Measurements from ENCODE around the gene RFX4. TPM values are rescaled to one million over a fixed set of nuclear protein-coding genes. Genes with fewer than 3 reads are reported as not detected.

The RFX4 gene
- total and polyA plus RNA-seq, 2 of the 8 experiments (the other 6 are each of a cell fraction or from before 2014, with no cell fraction given) = 0.06 TPM; not detected in 1

GRCh38 chr12:106643000-106643399 lies 60.2 kb downstream of the RFX4 start (continued):
- TF ChIP-seq CHD7 (IDR thresholded peaks at IDR 0.05; ENCODE audit: insufficient replicate concordance, low read length) (no peak), TCF12 (IDR thresholded peaks at IDR 0.05; ENCODE audit: low read depth, low read length) (no peak), KDM5A (IDR thresholded peaks at IDR 0.05; ENCODE audit: low read length) (no peak), SP1 (IDR thresholded peaks at IDR 0.05; ENCODE audit: low read depth, low read length) (no peak)
